NT2/D1 (cell line): ENCODE measurements around the gene ATP2A2.

Experiments used
- YY1 ChIP-seq: IDR thresholded peaks from 2 replicates; pipeline ENCODE4 v1.6.1; 2011; ENCODE audit not compliant: insufficient read length, insufficient read depth
- ZNF274 ChIP-seq: IDR thresholded peaks from 2 replicates; pipeline ENCODE4 v1.6.1; 2011; ENCODE audit warnings: mild to moderate bottlenecking, low read depth, low read length

GRCh38 chr12:110234331-110234751 is 46.7 kb upstream of the ATP2A2 start:
- TF ChIP-seq ZNF274 (no peak), YY1 (no peak)
